ENCODE data around the gene TRABD2A. TPM values are rescaled to one million over a fixed set of nuclear protein-coding genes. Genes with fewer than 3 reads are reported as not detected.
"Not testable (repeated sequence)": the region's sequence is repeated elsewhere in the genome, so short reads cannot be mapped to it uniquely, and the experiment has no call there.

The TRABD2A gene, protein sequence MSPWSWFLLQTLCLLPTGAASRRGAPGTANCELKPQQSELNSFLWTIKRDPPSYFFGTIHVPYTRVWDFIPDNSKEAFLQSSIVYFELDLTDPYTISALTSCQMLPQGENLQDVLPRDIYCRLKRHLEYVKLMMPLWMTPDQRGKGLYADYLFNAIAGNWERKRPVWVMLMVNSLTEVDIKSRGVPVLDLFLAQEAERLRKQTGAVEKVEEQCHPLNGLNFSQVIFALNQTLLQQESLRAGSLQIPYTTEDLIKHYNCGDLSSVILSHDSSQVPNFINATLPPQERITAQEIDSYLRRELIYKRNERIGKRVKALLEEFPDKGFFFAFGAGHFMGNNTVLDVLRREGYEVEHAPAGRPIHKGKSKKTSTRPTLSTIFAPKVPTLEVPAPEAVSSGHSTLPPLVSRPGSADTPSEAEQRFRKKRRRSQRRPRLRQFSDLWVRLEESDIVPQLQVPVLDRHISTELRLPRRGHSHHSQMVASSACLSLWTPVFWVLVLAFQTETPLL
- 1 to 10 TPM in 1 of 12 donors, under 1 TPM in 10, not detected in 1; 0.14 to 8.0 (median 0.47) TPM for polyA plus RNA-seq (ENCODE audit: insufficient read length in 12 of 12)
- long read RNA-seq, donor 1, transcript TRABD2A-203 (7 exons, 1,975 nt): major isoform, 10 of 5,044 reads
- long read RNA-seq, donor 1, partial matches to known transcripts: 4,932 of 5,044 reads
- long read RNA-seq, donor 1, other reads (novel, unspliced or antisense): 99 of 5,044 reads
- long read RNA-seq, donor 2, partial matches to known transcripts: 3,754 of 3,837 reads
- long read RNA-seq, donor 2, other reads (novel, unspliced or antisense): 83 of 3,837 reads
- long read RNA-seq, donor 3, partial matches to known transcripts: 1,460 of 1,493 reads
- long read RNA-seq, donor 3, other reads (novel, unspliced or antisense): 32 of 1,493 reads
- long read RNA-seq, donor 4, partial matches to known transcripts: 108 of 1,110 reads
- long read RNA-seq, donor 4, other reads (novel, unspliced or antisense): 1,002 of 1,110 reads
- long read RNA-seq, donor 5, partial matches to known transcripts: 4,040 of 4,156 reads
- long read RNA-seq, donor 5, other reads (novel, unspliced or antisense): 116 of 4,156 reads
- long read RNA-seq, donor 6, partial matches to known transcripts: 1,572 of 1,610 reads
- long read RNA-seq, donor 6, other reads (novel, unspliced or antisense): 36 of 1,610 reads
- long read RNA-seq, donor 7, partial matches to known transcripts: 1,479 of 1,495 reads
- long read RNA-seq, donor 7, other reads (novel, unspliced or antisense): 16 of 1,495 reads
- long read RNA-seq, donor 8, partial matches to known transcripts: 2,412 of 2,490 reads
- long read RNA-seq, donor 8, other reads (novel, unspliced or antisense): 78 of 2,490 reads
- long read RNA-seq, donor 9, partial matches to known transcripts: 2,833 of 2,904 reads
- long read RNA-seq, donor 9, other reads (novel, unspliced or antisense): 71 of 2,904 reads
- long read RNA-seq, donor 10, partial matches to known transcripts: 2,144 of 2,170 reads
- long read RNA-seq, donor 10, other reads (novel, unspliced or antisense): 25 of 2,170 reads
- long read RNA-seq, donor 11, partial matches to known transcripts: 3,556 of 3,653 reads
- long read RNA-seq, donor 11, other reads (novel, unspliced or antisense): 97 of 3,653 reads

DNA sequence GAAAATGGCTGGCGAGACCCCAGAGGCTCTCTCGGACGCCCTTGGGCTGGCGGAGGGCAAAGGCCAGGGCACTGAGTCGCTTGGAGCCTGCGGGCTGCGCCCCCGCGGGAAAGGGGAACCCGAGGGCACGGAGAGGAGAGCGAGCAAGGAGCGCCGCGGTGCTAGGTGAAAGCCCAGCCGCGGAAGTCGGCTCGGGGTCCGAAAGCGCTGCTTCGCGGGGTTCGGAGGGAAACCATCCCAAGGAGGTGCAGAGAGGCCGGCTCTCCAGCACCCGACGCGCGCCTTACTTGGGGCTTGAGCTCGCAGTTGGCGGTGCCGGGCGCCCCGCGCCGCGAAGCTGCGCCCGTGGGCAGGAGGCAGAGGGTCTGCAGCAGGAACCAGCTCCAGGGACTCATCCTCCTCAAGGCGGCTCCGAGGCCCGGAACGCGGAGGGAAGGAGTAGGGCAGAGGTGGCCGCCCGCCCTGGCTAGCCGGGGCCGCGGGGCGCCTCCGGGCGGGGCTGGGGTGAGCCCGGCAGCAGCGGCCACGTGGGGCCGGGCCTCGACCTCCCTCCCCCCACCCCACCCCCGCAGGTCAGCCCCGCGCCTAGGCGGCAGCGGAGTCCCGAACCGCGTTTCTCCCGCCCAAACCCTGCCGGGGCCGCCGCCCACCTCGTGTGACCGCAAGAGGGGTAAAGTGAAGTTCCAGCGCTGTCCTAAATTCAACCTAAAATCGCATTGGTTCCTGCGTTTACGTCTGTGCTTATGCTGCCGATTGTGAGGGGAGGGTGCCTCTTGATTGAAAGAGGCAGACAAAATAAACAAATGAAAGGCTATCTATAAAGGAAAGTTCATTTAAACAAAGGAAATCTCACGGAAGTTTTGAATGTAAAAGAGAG is at the start of gene TRABD2A:
TRABD2A (minus strand) TSS at position 440 of the 877 bp plus-strand sequence; CDS start at position 395, 45 bp downstream.
- no peak for DNase-seq

GRCh38 chr2:84927275-84927627 is 46.4 kb upstream of the TRABD2A start:
- DNase-seq: no peak

DNA sequence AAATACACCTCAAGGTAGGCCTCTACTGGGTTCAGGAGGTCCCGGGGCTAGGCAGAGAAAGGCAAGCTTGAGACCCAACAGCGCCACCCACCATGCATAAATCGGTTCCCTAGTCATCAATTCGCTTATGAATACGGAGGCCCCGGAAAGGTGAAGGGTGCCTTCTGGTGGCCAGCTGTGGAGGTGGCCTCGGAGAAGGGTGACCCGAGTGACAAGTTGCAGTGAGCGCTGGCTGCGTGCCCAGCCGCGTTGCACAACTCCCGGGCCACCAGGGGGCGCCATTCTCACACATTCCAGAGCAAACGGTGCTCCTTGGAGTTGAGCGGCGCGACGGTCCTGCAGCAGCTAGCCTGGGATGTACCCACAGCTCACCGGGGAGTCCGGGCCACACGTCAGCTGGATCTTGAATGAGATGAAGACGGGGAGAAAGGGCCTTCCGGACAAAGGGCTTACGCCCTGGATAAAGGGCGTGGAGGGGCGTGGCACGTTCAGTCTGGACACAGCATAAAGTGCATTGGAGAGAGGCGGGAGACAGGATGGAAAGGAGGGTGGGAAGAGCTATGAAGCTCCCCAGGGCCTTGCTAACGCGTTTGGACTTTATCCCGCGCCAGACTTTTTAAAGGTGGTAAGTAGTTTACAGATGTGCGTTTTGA is 45.0 kb upstream of the TRABD2A start:
- DNase-seq: peak; percentile 88

DNA sequence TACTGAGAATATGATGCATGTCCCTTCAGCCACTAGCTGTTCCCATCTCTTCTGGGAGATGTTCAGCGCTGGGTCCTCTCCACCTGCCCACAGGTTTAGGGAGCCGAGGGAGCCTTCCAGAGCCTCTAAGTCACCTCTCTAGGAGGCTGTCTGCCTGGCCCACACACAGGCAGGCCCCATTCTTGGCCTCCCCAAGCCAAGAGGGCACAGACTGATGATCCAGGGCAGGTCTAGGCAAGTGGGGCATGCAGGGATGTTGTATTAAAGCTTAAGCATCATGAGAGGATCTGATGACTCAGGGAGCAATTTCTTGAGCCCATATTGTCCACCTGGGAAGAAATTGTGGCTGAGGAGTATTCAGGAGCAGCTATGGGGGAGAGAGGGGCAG is 44.4 kb upstream of the TRABD2A start:
- DNase-seq: no peak

DNA sequence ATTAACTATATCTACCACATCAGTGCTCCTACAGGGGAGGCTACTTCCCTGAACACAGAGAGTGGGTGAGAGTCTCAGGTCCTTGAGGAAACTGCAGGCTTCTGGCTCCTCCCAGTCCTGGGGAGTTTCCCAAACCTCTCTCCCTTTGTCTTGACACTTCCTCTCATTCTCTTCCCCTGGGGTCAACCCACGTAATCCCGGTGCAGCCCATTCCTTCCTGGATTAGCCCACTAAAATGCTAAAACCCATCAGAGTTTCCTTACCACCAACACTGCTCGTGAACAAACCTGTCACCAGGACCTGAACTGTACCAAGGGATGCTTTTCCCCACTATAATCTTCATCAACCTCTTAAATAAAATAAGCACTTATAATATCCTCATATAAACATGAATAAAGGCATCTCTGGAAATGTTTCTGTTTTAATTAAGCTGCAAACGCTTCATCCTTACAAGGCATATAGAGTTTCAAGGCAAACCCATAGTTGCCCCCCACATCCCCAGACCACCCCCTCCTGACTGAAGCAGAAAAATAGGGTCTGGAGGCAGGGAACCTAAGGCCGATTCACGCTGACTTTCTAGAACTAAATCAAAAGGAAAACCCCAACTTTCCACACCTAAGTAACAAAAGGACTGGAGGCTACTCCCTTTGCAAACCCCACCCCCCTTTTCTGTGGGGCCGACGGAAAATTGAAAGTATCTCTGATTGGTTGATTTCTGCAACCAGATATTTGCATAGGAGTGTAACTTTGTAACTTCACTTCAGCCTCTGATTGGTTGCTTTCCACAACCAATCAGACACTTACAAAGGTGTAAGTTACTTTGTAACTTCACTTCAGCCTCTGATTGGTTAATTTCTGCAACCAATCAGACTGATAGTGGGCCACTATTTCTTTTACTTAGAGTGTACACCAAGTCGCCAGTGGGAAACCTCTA is 43.6 kb upstream of the TRABD2A start:
- DNase-seq: no peak

- DNase-seq: no peak
Observed at GRCh38 chr2:84923009-84923408, 42.1 kb upstream of the TRABD2A start.

DNA sequence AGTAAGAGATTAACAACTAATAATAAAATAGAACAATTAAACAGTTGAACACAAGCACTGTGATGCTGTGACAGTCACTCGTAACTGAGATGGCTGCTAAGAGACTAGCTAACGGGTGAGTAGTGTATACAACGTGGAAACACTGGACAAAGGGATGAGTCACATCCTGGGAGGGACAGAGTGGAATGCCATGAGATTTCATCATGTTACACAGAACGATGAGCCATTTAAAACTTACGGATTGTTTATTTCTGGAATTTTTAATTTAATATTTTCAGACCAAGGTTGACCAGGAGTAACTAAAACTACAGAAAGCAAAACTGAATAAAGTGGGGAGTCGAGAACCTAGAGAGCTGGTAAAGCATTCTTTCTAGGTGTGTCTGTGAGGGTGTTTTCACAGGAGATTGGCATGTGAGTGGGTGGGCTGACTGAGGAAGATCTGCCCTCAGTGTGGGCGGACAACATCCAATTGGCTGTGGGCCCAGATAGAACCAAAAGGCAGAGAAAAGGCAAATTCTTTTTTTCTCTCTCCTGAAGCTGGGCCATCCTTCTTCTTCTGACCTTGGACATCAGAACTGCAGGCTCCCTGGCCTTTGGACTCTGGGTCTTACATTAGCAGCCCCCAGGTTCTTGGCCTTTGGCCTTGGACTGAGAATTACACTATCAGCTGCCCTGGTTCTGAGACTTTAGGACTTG is 39.1 kb upstream of the TRABD2A start:
- no peak for DNase-seq

- DNase-seq: no peak
Observed at GRCh38 chr2:84918430-84918829, 37.5 kb upstream of the TRABD2A start.

DNA sequence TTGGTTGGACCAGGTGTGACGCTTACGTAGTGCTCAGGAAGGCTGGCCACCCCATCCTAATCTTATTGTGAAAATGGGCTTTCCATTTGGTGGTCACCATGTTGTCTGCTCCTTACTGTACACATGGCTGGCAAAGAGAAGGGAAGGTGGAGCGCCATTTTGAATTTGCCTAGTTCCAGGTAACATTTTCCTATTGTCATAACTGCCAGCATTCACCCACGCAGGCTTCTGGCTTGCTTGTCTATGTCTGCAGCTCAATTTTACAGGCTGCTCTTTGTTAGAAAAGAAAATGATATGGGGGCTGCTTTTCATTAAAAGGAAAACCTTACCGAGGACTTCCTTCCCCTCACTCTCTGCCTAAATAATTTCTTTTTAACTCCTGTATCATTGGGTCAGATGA is 36.9 kb upstream of the TRABD2A start:
- not testable (repeated sequence) for DNase-seq

GRCh38 chr2:84915675-84916074 is 34.8 kb upstream of the TRABD2A start:
- not testable (repeated sequence) for DNase-seq

DNA sequence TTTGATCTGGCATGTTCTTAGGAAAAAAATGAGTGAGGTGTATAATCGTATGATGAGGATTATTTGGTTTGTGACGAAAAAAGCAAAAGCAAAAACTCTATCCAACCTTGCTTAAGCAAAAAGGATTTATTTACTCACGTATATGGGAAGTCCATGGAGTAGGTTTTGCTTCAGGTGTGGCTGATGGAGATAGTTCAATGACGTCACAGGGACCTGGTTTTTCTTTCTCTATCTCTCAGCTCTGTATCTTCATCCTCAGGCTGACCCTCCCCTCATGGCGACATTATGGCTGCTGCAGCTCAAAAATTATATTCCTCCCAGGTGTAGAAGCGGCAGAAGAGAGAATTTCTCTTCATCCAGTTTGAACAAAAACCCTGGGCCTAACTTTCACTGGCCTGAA is 33.5 kb upstream of the TRABD2A start:
- DNase-seq: no peak

DNA sequence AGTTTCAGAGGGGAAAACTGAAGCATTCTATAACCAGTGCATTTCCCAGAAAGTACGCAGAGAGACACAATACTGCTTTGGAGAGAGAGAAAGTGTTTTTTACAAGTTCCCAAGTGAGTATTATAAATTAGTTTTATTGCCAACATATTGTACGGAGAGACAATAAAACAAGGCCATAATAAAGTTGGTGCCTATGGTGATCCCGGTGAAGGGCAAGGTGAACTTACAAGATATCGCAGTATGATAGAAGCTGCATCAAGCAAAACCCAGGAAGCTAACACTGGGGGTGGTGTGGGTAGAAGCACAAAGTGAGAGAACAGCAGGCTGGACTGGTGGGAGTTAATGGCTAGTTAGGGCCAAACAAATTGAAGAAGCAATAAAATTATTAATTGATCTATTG is 32.1 kb upstream of the TRABD2A start:
- DNase-seq: no peak

DNA sequence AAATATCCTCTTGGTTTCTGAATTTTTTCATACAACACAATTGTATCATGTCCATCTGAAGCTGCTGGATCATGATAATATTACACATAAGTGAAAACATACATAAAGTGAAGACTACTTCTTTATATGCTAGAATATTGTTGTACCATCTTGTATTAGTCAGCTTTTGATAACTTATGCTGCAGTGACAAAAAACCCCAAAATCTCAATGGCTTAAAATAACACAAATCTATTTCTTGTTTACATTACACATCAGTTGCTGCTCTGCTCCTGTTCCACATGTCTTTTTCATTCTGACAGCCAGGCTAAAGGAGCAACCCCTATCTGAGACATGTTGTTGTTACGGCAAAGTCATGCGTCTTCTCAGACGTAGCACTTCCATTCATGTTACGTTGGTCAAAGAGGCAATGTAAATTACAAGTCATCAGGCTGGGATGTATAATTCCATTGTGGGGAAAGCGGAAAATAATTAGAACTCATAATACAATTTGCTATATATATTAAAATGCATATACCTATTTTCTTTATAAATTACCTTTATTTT is 30.3 kb upstream of the TRABD2A start:
- DNase-seq: no peak

DNA sequence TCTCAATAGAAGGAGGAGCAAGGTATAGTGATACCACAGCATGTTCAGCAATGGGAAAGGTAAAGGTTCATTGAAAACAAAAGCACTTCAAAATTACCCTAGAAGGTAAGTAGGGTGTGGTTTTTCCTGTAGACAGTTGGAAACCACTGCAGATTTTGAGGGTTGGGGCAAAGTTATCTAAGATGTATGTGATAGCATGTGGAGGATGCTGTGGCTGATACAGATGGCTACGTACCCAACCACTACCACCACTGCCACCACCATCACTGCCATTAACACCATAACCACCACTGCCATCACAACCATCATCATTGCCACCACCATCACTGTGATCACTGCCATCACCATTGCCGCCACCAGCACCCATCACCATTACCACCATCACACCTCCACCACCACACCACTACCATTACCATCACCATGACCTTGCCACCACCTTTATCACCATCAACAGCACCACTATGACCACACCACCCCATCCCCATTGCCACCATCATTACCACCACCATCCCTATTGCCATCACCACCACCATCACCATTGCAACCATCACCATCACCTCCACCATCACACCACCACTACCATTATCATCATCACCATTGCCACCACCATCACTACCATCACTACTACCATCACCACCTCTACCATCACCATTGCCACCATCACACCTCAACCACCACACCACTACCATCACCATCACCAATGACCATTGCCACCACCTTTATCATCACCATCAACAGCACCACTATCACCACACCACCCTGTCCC is 28.2 kb upstream of the TRABD2A start:
- no peak for DNase-seq

- peak; percentile 80 for DNase-seq
Observed at GRCh38 chr2:84906900-84907714, 26.2 kb upstream of the TRABD2A start.
